Testis (tissue), 2 donors: ENCODE results near the gene CENPT.

Experiments used
- POLR2A ChIP-seq: fragments of 450-650 bp; IDR thresholded peaks from one replicate; pipeline ENCODE4 v1.6.1; 2017; ENCODE audit warnings: antibody characterized with exemption, mild to moderate bottlenecking, moderate library complexity
- TF ChIP-seq, protein P1 (sequence below), 3 experiments: fragments of 450-650 bp in 2 of 3; fragments of 200-600 bp in 1 of 3; sonication (generic) in 1 of 3; IDR thresholded peaks; one replicate each; pipeline ENCODE4 v1.5.1; 2016 to 2019; ENCODE audit warnings: antibody characterized with exemption in 3 of 3, mild to moderate bottlenecking in 2 of 3, moderate library complexity in 1 of 3

GRCh38 chr16:67856927-67857546 is 9.5 kb upstream of the CENPT start:
- TF ChIP-seq, protein P1, sequence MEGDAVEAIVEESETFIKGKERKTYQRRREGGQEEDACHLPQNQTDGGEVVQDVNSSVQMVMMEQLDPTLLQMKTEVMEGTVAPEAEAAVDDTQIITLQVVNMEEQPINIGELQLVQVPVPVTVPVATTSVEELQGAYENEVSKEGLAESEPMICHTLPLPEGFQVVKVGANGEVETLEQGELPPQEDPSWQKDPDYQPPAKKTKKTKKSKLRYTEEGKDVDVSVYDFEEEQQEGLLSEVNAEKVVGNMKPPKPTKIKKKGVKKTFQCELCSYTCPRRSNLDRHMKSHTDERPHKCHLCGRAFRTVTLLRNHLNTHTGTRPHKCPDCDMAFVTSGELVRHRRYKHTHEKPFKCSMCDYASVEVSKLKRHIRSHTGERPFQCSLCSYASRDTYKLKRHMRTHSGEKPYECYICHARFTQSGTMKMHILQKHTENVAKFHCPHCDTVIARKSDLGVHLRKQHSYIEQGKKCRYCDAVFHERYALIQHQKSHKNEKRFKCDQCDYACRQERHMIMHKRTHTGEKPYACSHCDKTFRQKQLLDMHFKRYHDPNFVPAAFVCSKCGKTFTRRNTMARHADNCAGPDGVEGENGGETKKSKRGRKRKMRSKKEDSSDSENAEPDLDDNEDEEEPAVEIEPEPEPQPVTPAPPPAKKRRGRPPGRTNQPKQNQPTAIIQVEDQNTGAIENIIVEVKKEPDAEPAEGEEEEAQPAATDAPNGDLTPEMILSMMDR (IDR thresholded peaks at IDR 0.05) = no peak
- no peak for TF ChIP-seq POLR2A
